Gastrocnemius medialis (tissue), 4 donors: Measurements from ENCODE around the gene TRIP12.

Experiments
- POLR2A ChIP-seq, 2 donors: fragments of 450-650 bp; IDR thresholded peaks; one replicate each; pipeline ENCODE4 v1.6.1; 2017; ENCODE audit warnings: antibody characterized with exemption in 2 of 2, mild to moderate bottlenecking in 2 of 2, moderate library complexity in 2 of 2
- TF ChIP-seq, protein P1 (sequence below), 5 experiments: fragments of 450-650 bp in 3 of 5; fragments of 200-600 bp in 2 of 5; sonication (generic) in 2 of 5; IDR thresholded peaks in 4 of 5; conservative IDR thresholded peaks in 1 of 5; 1 replicate in 4 of 5; 2 replicates in 1 of 5; pipeline ENCODE4 v1.5.1; 2016 to 2019; ENCODE audit warnings: antibody characterized with exemption in 5 of 5, mild to moderate bottlenecking in 3 of 5, moderate library complexity in 3 of 5

DNA sequence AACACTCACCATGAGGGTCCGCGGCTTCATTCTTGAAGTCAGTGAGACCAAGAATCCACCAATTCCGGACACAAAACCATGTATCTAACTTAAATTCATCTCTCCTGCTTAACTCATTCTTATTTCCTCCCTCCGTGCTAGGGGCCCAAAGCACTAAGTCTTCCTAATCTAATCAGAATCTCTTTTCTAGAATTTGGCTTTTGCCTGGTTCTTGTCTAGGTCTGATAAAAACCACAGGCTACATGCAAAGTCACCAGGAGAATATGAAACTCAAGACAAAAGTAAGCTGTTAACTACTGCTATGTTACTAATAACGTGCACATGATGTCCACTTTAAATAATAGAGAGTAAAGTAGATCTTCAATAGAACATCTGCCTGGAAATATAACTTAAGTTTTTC lies 69.9 kb downstream of the TRIP12 start:
- TF ChIP-seq, protein P1, sequence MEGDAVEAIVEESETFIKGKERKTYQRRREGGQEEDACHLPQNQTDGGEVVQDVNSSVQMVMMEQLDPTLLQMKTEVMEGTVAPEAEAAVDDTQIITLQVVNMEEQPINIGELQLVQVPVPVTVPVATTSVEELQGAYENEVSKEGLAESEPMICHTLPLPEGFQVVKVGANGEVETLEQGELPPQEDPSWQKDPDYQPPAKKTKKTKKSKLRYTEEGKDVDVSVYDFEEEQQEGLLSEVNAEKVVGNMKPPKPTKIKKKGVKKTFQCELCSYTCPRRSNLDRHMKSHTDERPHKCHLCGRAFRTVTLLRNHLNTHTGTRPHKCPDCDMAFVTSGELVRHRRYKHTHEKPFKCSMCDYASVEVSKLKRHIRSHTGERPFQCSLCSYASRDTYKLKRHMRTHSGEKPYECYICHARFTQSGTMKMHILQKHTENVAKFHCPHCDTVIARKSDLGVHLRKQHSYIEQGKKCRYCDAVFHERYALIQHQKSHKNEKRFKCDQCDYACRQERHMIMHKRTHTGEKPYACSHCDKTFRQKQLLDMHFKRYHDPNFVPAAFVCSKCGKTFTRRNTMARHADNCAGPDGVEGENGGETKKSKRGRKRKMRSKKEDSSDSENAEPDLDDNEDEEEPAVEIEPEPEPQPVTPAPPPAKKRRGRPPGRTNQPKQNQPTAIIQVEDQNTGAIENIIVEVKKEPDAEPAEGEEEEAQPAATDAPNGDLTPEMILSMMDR (IDR thresholded peaks at IDR 0.05 in 4 of 5, conservative IDR thresholded peaks at IDR 0.05 in 1 of 5): no peak
- TF ChIP-seq POLR2A (IDR thresholded peaks at IDR 0.05): no peak
